GM18507 (cell line): ENCODE data around the gene DGKQ.
A peak's percentile ranks its signal among the peaks of the same experiment; 100 is the strongest.
"Not testable (repeated sequence)": the region's sequence is repeated elsewhere in the genome, so short reads cannot be mapped to it uniquely, and the experiment has no call there.

Experiments
- DNase-seq: peaks from one replicate; pipeline ENCODE4 v3.0.0; 2011; ENCODE audit warnings: low read depth; ENCODE audit not compliant: insufficient read length; ENCODE audit errors: extremely low spot score
- FAIRE-seq: peaks from 2 replicates; lab custom pipeline; 2011; peaks lifted over from hg19 to GRCh38; lab: Jason Lieb, UNC

The DGKQ gene

GRCh38 chr4:1010395-1011021, 37.1 kb upstream of the DGKQ start:
- FAIRE-seq (no peak), DNase-seq (no peak)

GRCh38 chr4:1009542-1010394, 36.4 kb upstream of the DGKQ start:
- FAIRE-seq = no peak
- DNase-seq = peak; percentile 72

GRCh38 chr4:1008840-1009541, 35.6 kb upstream of the DGKQ start:
- DNase-seq (no peak), FAIRE-seq (no peak)

GRCh38 chr4:1006856-1007255, 33.5 kb upstream of the DGKQ start:
- DNase-seq (no peak), FAIRE-seq (no peak)

- DNase-seq (no peak), FAIRE-seq (no peak)
Observed at GRCh38 chr4:1004557-1005485, 31.5 kb upstream of the DGKQ start.

GRCh38 chr4:1004071-1004418, 30.7 kb upstream of the DGKQ start:
- DNase-seq = no peak
- FAIRE-seq = no peak

GRCh38 chr4:1003271-1004070, 30.1 kb upstream of the DGKQ start:
- DNase-seq (no peak), FAIRE-seq (no peak)

GRCh38 chr4:1002631-1003251, 29.4 kb upstream of the DGKQ start:
- DNase-seq (no peak), FAIRE-seq (no peak)

GRCh38 chr4:1002131-1002630, 28.8 kb upstream of the DGKQ start:
- FAIRE-seq (no peak), DNase-seq (no peak)

GRCh38 chr4:1001561-1002130, 28.3 kb upstream of the DGKQ start:
- DNase-seq = no peak
- no peak for FAIRE-seq

- DNase-seq = no peak
- FAIRE-seq = no peak
Observed at GRCh38 chr4:1000686-1001260, 27.4 kb upstream of the DGKQ start.

- FAIRE-seq (no peak), DNase-seq (no peak)
Observed at GRCh38 chr4:999882-1000425, 26.6 kb upstream of the DGKQ start.

GRCh38 chr4:999240-999863, 26.0 kb upstream of the DGKQ start:
- not testable (repeated sequence) for FAIRE-seq, DNase-seq

- no peak for DNase-seq
- FAIRE-seq = no peak
Observed at GRCh38 chr4:998096-998691, 24.8 kb upstream of the DGKQ start.

GRCh38 chr4:997375-998071, 24.2 kb upstream of the DGKQ start:
- no peak for DNase-seq
- no peak for FAIRE-seq

- DNase-seq (no peak), FAIRE-seq (no peak)
Observed at GRCh38 chr4:996997-997374, 23.6 kb upstream of the DGKQ start.
